Keratinocyte (primary cell): ENCODE results near the gene TCF7L2. TPM values are rescaled to one million over a fixed set of nuclear protein-coding genes. Genes with fewer than 3 reads are reported as not detected.

Source experiments
- DNase-seq: peaks from one replicate; pipeline ENCODE4 v3.0.0-alpha.2; 2011; ENCODE audit warnings: low read depth, missing footprints, low spot score
- FAIRE-seq: peaks from 2 replicates; lab custom pipeline; 2011; peaks lifted over from hg19 to GRCh38; lab: Jason Lieb, UNC
- H2AFZ ChIP-seq: 2 replicates; pipeline ENCODE4 v1.6.0; 2012; ENCODE audit warnings: low read length, control low read depth, inconsistent platforms; ENCODE audit not compliant: control insufficient read depth
- H3K27ac ChIP-seq: 2 replicates; pipeline ENCODE4 v1.5.1; 2011; ENCODE audit warnings: low read length; ENCODE audit not compliant: control insufficient read depth, insufficient read depth
- H3K27me3 ChIP-seq: 3 replicates; pipeline ENCODE4 v1.6.0; 2011; ENCODE audit warnings: low read length; ENCODE audit not compliant: control insufficient read depth, insufficient read depth; ENCODE audit errors: extremely low read depth
- H3K36me3 ChIP-seq, 2 experiments: 2 replicates in 1 of 2; 3 replicates in 1 of 2; pipeline ENCODE4 v1.5.1; 2011; ENCODE audit warnings: low read length in 2 of 2, mild to moderate bottlenecking in 1 of 2; ENCODE audit not compliant: control insufficient read depth in 2 of 2, insufficient read depth in 2 of 2; ENCODE audit errors: extremely low read depth in 1 of 2
- H3K4me1 ChIP-seq: 3 replicates; pipeline ENCODE4 v1.5.1; 2011; ENCODE audit warnings: low read length; ENCODE audit not compliant: control insufficient read depth, insufficient read depth; ENCODE audit errors: extremely low read depth
- H3K4me2 ChIP-seq: 3 replicates; pipeline ENCODE4 v1.6.0; 2011; ENCODE audit warnings: low read depth, low read length; ENCODE audit not compliant: control insufficient read depth, insufficient read depth; ENCODE audit errors: extremely low read depth
- H3K4me3 ChIP-seq, 3 experiments: fragments of 200-600 bp in 1 of 3; sonication (generic) in 1 of 3; 2 replicates in 2 of 3; 3 replicates in 1 of 3; pipeline ENCODE4 v1.5.1; 2011 to 2016; ENCODE audit warnings: low read length in 3 of 3, mild to moderate bottlenecking in 3 of 3, control low read depth in 2 of 3, inconsistent platforms in 1 of 3, low read depth in 1 of 3, mixed read lengths in 1 of 3, mixed run types in 1 of 3, moderate library complexity in 1 of 3; ENCODE audit not compliant: control insufficient read depth in 2 of 3, insufficient read depth in 2 of 3; ENCODE audit errors: extremely low read depth in 1 of 3
- H3K79me2 ChIP-seq: 2 replicates; pipeline ENCODE4 v1.6.0; 2012; ENCODE audit warnings: low read length; ENCODE audit not compliant: control insufficient read depth, insufficient read depth
- H3K9ac ChIP-seq: 3 replicates; pipeline ENCODE4 v1.6.0; 2011; ENCODE audit warnings: low read length; ENCODE audit not compliant: control insufficient read depth, insufficient read depth; ENCODE audit errors: extremely low read depth
- H3K9me1 ChIP-seq: 3 replicates; pipeline ENCODE4 v1.6.0; 2011; ENCODE audit warnings: low read length; ENCODE audit not compliant: control insufficient read depth, insufficient read depth; ENCODE audit errors: extremely low read depth
- H3K9me3 ChIP-seq: 2 replicates; pipeline ENCODE4 v1.5.1; 2012; ENCODE audit warnings: low read depth, low read length; ENCODE audit not compliant: control insufficient read depth
- H4K20me1 ChIP-seq: 3 replicates; pipeline ENCODE4 v1.6.0; 2011; ENCODE audit warnings: low read length; ENCODE audit not compliant: control insufficient read depth, insufficient read depth; ENCODE audit errors: extremely low read depth
- EZH2 ChIP-seq: IDR thresholded peaks from one replicate; pipeline ENCODE4 v1.6.1; 2012; ENCODE audit warnings: inconsistent platforms, mild to moderate bottlenecking, low read length, moderate library complexity
- dilution Hi-C: fragments of 300-500 bp; cut with MboI; formaldehyde crosslinking; loops from one replicate; pipeline ENCODE4 v1.7.0; 2020; ENCODE audit warnings: low sequenced_read_pairs; ENCODE audit not compliant: extremely low pct_ligation_motif_present
- polyA plus RNA-seq, 5 experiments: library from polyadenylated mRNA; depleted of rRNA in 3 of 5; stranded (reverse) in 3 of 5; stranded (forward) in 1 of 5; unstranded in 1 of 5; fragments of >200 nt; gene quantifications; 1 replicate in 1 of 5; 2 replicates in 3 of 5; 3 replicates in 1 of 5; pipeline versions ENCODE4 v1.2.1 to v1.2.3, GENCODE V29; 2011 to 2012; ENCODE audit warnings: missing spikeins in 2 of 5, low read depth in 1 of 5, low replicate concordance in 1 of 5
- TF ChIP-seq, protein P1 (sequence below), 3 experiments: IDR thresholded peaks in 1 of 3; conservative IDR thresholded peaks in 1 of 3; optimal IDR thresholded peaks in 1 of 3; 2 replicates in 2 of 3; 3 replicates in 1 of 3; pipeline versions ENCODE3 to v1.5.1; 2011; ENCODE audit warnings: low read length in 3 of 3, mild to moderate bottlenecking in 3 of 3, moderate library complexity in 2 of 3, control low read depth in 1 of 3, inconsistent platforms in 1 of 3; ENCODE audit not compliant: insufficient read depth in 2 of 3; ENCODE audit errors: extremely low read depth in 1 of 3

The TCF7L2 gene
- polyA plus RNA-seq, 1 donor (not counting 4 experiments of a cell fraction or from before 2014, with no cell fraction given), result 2.5 TPM

DNA sequence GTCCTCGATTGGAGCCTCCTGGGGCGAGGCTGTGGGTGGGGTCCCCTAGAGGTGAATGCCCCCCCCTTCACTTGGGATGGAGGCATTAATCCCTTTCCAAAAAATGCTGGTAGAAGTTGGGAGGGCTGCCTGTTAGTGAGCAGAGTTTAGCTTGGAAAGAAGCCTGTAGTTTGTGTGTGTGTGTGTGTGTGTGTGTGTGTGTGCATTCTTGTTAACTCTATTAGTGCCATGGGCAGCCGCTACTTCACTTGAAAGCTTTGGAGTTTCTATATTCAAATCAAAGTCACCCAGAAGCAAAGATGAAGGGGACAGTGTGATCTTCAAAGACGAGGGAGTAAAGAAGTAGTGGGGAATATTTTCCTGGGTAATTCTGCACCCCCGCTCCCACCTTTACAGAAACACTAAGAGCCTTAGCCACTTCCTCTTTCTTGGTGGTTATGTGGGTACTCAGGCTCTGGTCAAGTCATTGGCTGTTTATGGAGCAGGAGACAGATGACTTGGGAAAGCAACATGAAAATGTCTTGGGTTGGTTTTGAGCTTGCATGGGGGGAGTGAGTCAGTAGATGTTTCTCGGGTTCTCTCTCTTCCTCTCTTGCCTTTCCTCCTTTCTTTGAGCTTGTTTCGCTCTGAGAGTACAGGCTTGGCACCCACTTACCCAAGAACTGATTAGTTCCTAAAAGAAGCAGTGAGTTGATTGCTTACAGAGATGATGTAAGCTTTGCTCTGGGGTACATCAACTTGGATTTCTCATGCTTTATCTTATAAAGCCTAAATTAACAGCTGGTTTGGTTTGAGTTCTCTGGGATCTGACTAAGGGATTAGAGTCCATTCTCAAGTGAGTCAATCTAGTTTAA lies 35.9 kb downstream of the TCF7L2 start:
- Histone ChIP-seq H3K79me2 (no peaks in the 10 kb centered on the region), H3K27me3 (no peaks in the 10 kb centered on the region), H3K9ac (no peak overlapping the region), H3K36me3 (no peaks in the 10 kb centered on the region), H3K9me3 (no peaks in the 10 kb centered on the region), H3K4me3 (no peak overlapping the region), H3K27ac (no peak overlapping the region), H4K20me1 (no peaks in the 10 kb centered on the region), H2AFZ (no peak overlapping the region), H3K9me1 (no peaks in the 10 kb centered on the region), H3K4me2 (no peak overlapping the region), H3K4me1 (peaks cover 12% of the 10 kb centered on the region)
- dilution Hi-C loops, result no loop called here
- TF ChIP-seq, protein P1, sequence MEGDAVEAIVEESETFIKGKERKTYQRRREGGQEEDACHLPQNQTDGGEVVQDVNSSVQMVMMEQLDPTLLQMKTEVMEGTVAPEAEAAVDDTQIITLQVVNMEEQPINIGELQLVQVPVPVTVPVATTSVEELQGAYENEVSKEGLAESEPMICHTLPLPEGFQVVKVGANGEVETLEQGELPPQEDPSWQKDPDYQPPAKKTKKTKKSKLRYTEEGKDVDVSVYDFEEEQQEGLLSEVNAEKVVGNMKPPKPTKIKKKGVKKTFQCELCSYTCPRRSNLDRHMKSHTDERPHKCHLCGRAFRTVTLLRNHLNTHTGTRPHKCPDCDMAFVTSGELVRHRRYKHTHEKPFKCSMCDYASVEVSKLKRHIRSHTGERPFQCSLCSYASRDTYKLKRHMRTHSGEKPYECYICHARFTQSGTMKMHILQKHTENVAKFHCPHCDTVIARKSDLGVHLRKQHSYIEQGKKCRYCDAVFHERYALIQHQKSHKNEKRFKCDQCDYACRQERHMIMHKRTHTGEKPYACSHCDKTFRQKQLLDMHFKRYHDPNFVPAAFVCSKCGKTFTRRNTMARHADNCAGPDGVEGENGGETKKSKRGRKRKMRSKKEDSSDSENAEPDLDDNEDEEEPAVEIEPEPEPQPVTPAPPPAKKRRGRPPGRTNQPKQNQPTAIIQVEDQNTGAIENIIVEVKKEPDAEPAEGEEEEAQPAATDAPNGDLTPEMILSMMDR (optimal IDR thresholded peaks at IDR 0.05 in 1 of 3, IDR thresholded peaks at IDR 0.05 in 1 of 3, conservative IDR thresholded peaks at IDR 0.05 in 1 of 3; ENCODE audit: extremely low read depth in 1 of 3, insufficient read depth in 2 of 3, low read length in 3 of 3), result no peak
- TF ChIP-seq EZH2, result no peak
- DNase-seq (no peak), FAIRE-seq (no peak)

DNA sequence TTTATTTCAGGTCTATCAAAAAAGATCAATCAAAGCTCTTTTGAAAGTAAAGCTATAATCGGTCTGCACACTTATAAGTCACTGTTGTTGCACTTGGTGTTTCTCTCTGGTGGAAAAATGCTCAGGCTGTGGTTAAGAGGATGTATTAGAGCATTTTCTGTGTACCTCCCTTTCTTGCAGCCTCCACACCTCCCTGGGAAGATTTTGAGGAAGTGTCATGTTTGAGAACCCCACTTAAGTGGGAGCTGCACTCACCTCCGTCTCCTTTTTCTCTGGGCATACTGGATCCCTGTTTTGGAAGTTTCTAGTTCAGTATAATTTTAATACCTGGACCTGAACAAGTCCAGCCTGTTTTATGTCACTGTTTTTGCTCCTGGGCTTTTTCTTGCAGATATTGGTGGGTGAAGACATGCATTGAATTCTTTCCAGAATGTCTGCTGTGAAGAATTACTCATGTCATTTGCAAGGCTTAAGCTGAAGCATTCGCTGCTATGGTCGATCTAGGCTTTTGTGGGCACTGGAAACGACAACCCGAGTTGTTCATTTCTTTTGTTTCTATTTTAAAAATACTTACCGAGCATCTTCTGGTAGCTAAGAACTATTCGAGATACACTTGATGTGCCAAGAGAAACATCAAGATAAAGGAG lies 36.6 kb downstream of the TCF7L2 start:
- Histone ChIP-seq H3K9me3 (no peaks in the 10 kb centered on the region), H3K9me1 (no peaks in the 10 kb centered on the region), H2AFZ (no peak overlapping the region), H4K20me1 (no peaks in the 10 kb centered on the region), H3K4me2 (peak overlapping the region; percentile 24), H3K4me1 (peaks cover 15% of the 10 kb centered on the region), H3K27ac (no peak overlapping the region), H3K27me3 (no peaks in the 10 kb centered on the region), H3K36me3 (no peaks in the 10 kb centered on the region), H3K9ac (no peak overlapping the region), H3K4me3 (no peak overlapping the region), H3K79me2 (no peaks in the 10 kb centered on the region)
- no peak for FAIRE-seq
- no peak for DNase-seq
- TF ChIP-seq, protein P1 (optimal IDR thresholded peaks at IDR 0.05 in 1 of 3, IDR thresholded peaks at IDR 0.05 in 1 of 3, conservative IDR thresholded peaks at IDR 0.05 in 1 of 3; ENCODE audit: extremely low read depth in 1 of 3, insufficient read depth in 2 of 3, low read length in 3 of 3), result no peak
- TF ChIP-seq EZH2, result no peak
- dilution Hi-C loops, result no loop called here
